ENCODE results near the gene ANKRD40CL.

Gene ANKRD40CL

DNA sequence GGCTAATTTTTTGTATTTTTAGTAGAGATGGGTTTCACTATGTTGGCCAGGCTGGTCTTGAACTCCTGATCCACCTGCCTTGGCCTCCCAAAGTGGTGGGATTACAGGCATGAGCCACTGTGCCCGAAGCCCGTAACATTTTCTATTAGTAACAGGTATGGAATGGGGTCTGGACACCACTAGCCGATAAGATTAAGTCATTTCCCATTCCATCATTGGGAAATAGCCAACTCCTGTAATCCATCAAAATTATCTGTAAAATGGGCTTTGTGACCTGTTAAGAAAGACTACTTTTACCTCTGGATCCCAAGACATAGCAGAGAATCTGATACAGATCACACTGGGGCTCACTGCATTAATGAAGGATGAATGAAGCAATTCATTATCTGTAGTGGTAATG lies 51.8 kb downstream of the ANKRD40CL start:
- DNase-seq (ENCODE audit: low read depth in 2 of 2) = no peak

DNA sequence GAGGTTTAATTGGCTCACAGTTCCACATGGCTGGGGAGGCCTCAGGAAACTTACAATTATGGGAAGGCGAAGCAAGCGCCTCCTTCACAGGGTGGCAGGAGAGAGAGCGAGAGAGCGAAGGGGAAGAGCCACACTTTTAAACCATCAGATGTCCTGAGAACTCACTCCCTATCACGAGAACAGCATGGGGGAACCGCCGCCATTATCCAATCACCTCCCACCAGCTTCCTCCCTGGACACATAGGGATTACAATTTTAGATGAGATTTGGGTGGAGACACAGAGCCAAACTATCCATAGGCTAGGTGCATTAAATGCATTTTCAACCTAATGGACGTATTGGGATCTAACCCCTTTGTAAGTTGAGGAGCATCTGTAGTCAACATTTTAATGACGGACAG lies 54.7 kb downstream of the ANKRD40CL start:
- no peak for DNase-seq (ENCODE audit: low read depth in 2 of 2)
